ENCODE measurements around the gene AMELY. TPM values are rescaled to one million over a fixed set of nuclear protein-coding genes. Genes with fewer than 3 reads are reported as not detected.

Gene AMELY, protein sequence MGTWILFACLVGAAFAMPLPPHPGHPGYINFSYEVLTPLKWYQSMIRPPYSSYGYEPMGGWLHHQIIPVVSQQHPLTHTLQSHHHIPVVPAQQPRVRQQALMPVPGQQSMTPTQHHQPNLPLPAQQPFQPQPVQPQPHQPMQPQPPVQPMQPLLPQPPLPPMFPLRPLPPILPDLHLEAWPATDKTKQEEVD
- not detected for total RNA-seq
- not detected for total RNA-seq (2013)
- 0 to 0.05 (median 0) reads per million in 29 experiments for total RNA-seq

DNA sequence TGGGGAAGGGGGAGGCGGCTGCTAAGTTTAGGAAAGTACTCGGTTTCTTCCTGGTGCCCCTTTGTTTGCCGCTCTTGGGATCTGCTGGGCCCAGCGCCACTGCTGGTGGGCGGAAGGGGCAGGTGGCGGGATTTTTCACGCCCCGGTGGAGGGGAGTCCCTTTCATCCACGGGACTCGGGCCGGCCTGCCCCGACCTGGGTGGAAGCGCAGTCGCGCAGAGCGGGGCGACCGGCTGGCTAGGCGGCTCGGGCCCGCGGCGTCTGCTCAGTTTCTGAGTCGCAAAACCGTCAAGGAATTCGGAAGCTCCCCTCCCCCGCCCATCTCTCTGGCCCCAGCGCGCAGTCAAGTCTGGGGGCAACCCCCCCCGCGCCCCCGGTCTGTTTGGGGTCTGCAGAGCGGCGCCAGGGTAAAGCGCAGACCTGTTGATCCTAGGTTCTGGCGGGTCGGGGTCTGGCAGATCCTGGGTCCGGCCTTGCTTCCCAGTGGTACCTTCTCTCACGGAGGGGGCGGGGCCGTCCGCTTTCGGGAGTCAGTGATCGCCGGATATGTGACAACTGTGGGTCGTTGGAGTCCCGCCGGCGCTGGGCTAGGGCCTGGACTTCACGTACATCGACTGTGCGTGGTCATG is at the start of gene AMELY:
Gene AMELY (minus strand): TSS at position 500 of the 629 bp plus-strand sequence. CDS start 39,144 bp downstream, outside the sequence.
- Histone ChIP-seq H3K27ac (ENCODE audit: low read length) (no peak within 1 kb of the TSS), H3K4me3 (ENCODE audit: control insufficient read depth in 1 of 2, extremely low read depth in 1 of 2, low read length in 1 of 2) (no peak within 1 kb of the TSS), H3K36me3 (ENCODE audit: control insufficient read depth in 2 of 2, extremely low read depth in 1 of 2, insufficient read depth in 1 of 2, low read length in 1 of 2) (no peaks in the 10 kb centered on the region), H3K9me3 (no peaks in the 10 kb centered on the region), H3K4me1 (ENCODE audit: control insufficient read depth in 1 of 2, extremely low read depth in 1 of 2, insufficient read depth in 2 of 2, low read length in 2 of 2) (no peaks in the 10 kb centered on the region), H3K27me3 (replicated peaks in 1 of 2; ENCODE audit: control insufficient read depth in 2 of 2, extremely low read depth in 1 of 2, insufficient read depth in 2 of 2, low read length in 1 of 2) (peaks cover 0 to 29% of the 10 kb centered on the region in 2 experiments)
- POLR2A ChIA-PET: no interaction called here
- 14% methylated on average over 10 of the region's 52 CpGs for WGBS (ENCODE audit: insufficient coverage)
- Mint-ChIP-seq H3K27me3 (peaks cover 0 to 36% of the 10 kb centered on the region in 2 donors), H3K27ac (no peak within 1 kb of the TSS), H3K4me1 (peaks cover 0 to 11% (median 0%) of the 10 kb centered on the region in 3 donors), H3K9me3 (no peaks in the 10 kb centered on the region), H3K4me3 (no peak within 1 kb of the TSS), H3K36me3 (no peaks in the 10 kb centered on the region)
- DNase-seq (no peak), ATAC-seq (replicated peaks in 1 of 4) (no peak)
- CTCF ChIA-PET: no interaction called here

DNA sequence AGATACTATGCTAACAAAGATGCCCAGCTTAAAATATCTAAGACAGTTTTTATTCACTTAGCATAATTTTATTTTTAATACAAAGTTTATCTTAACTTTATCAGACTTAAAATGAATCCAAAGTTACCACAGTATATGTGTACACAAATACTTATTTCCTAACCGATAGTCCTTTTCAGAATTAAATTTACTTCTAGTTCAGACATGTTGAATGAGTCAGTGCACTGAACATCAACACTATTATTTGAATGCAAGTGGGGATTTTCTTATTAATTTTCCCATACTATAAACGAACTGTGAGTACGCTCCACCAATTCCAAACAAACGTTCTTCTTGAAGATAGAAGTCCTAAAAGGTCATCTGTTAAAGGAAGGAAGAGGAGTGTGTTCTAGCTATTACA is 38.4 kb upstream of the AMELY start:
- no peak overlapping the region for H3K27ac ChIP-seq (ENCODE audit: low read length)
- no peak for DNase-seq
- Mint-ChIP-seq H3K4me1 (no peaks in the 10 kb centered on the region), H3K27me3 (peaks cover 0 to 8% of the 10 kb centered on the region in 2 donors), H3K4me3 (no peak overlapping the region), H3K36me3 (no peaks in the 10 kb centered on the region), H3K27ac (no peak overlapping the region), H3K9me3 (no peaks in the 10 kb centered on the region)
- H3K9me3 ChIP-seq: no peaks in the 10 kb centered on the region
- no peaks in the 10 kb centered on the region for H3K4me1 ChIP-seq (ENCODE audit: control insufficient read depth in 1 of 2, extremely low read depth in 1 of 2, insufficient read depth in 2 of 2, low read length in 2 of 2)
- H3K4me3 ChIP-seq (ENCODE audit: control insufficient read depth in 1 of 2, extremely low read depth in 1 of 2, low read length in 1 of 2): no peak overlapping the region
- ChIA-PET POLR2A (no interaction called here), CTCF (no interaction called here)
- WGBS (ENCODE audit: insufficient coverage): no CpG with 5 or more reads among the region's 4 CpGs
- ATAC-seq (replicated peaks in 1 of 4): no peak
- H3K36me3 ChIP-seq (ENCODE audit: control insufficient read depth in 2 of 2, extremely low read depth in 1 of 2, insufficient read depth in 1 of 2, low read length in 1 of 2): no peaks in the 10 kb centered on the region
- no peaks in the 10 kb centered on the region for H3K27me3 ChIP-seq (replicated peaks in 1 of 2; ENCODE audit: control insufficient read depth in 2 of 2, extremely low read depth in 1 of 2, insufficient read depth in 2 of 2, low read length in 1 of 2)

DNA sequence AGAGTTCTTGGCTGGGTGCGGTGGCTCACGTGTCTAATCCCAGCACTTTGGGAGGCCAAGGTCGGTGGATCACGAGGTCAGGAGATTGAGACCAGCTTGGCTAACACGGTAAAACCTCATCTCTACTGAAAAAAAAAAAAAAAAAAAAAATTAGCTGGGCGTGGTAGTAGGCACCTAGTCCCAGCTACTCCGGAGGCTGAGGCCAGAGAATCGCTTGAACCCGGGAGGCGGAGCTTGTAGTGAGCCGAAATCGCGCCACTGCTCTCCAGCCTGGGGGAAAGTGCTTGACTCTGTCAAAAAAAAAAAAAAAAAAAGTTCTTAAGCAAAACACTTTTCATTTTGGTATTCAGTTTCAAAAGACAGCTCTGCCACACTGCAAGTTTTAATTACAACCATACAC is 36.8 kb upstream of the AMELY start:
- no peak for DNase-seq
- H3K4me3 Mint-ChIP-seq: no peak overlapping the region
- no CpG with 5 or more reads among the region's 13 CpGs for WGBS (ENCODE audit: insufficient coverage)
- Histone ChIP-seq H3K9me3 (no peaks in the 10 kb centered on the region), H3K27me3 (replicated peaks in 1 of 2; ENCODE audit: control insufficient read depth in 2 of 2, extremely low read depth in 1 of 2, insufficient read depth in 2 of 2, low read length in 1 of 2) (no peaks in the 10 kb centered on the region), H3K4me1 (ENCODE audit: control insufficient read depth in 1 of 2, extremely low read depth in 1 of 2, insufficient read depth in 2 of 2, low read length in 2 of 2) (no peaks in the 10 kb centered on the region), H3K27ac (ENCODE audit: low read length) (no peak overlapping the region), H3K4me3 (ENCODE audit: control insufficient read depth in 1 of 2, extremely low read depth in 1 of 2, low read length in 1 of 2) (no peak overlapping the region), H3K36me3 (ENCODE audit: control insufficient read depth in 2 of 2, extremely low read depth in 1 of 2, insufficient read depth in 1 of 2, low read length in 1 of 2) (no peaks in the 10 kb centered on the region)
- ATAC-seq (replicated peaks in 1 of 4): no peak
- no peaks in the 10 kb centered on the region for H3K4me1 Mint-ChIP-seq
- ChIA-PET CTCF (no interaction called here), POLR2A (no interaction called here)
- H3K27ac Mint-ChIP-seq: no peak overlapping the region
- H3K9me3 Mint-ChIP-seq: no peaks in the 10 kb centered on the region
- H3K27me3 Mint-ChIP-seq: peaks cover 0 to 8% of the 10 kb centered on the region in 2 donors
- no peaks in the 10 kb centered on the region for H3K36me3 Mint-ChIP-seq

DNA sequence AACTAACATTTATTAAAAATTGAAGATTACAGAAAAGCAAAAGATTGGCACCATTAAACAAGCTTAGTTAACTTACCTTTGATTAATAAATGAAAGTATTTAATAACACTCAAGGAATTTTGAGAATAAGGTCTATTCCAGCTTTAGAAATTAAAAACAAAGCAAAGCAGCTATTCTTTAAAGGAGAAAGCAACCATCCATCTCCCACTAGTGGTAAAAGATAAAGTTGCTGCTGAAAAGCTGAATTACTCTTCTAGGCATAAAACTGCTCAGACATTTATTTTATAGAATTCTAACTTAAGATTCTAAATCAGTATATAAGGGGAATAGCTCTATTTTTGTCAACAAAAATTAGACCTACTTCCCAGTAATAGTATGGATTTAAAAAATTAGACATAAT is 36.1 kb upstream of the AMELY start:
- Mint-ChIP-seq H3K27ac (no peak overlapping the region), H3K36me3 (no peaks in the 10 kb centered on the region), H3K4me1 (no peaks in the 10 kb centered on the region), H3K9me3 (no peaks in the 10 kb centered on the region), H3K4me3 (no peak overlapping the region), H3K27me3 (peaks cover 0 to 8% of the 10 kb centered on the region in 2 donors)
- ATAC-seq (replicated peaks in 1 of 4) (no peak), DNase-seq (no peak)
- Histone ChIP-seq H3K9me3 (no peaks in the 10 kb centered on the region), H3K27ac (ENCODE audit: low read length) (no peak overlapping the region), H3K4me3 (ENCODE audit: control insufficient read depth in 1 of 2, extremely low read depth in 1 of 2, low read length in 1 of 2) (no peak overlapping the region), H3K27me3 (replicated peaks in 1 of 2; ENCODE audit: control insufficient read depth in 2 of 2, extremely low read depth in 1 of 2, insufficient read depth in 2 of 2, low read length in 1 of 2) (no peaks in the 10 kb centered on the region), H3K36me3 (ENCODE audit: control insufficient read depth in 2 of 2, extremely low read depth in 1 of 2, insufficient read depth in 1 of 2, low read length in 1 of 2) (no peaks in the 10 kb centered on the region), H3K4me1 (ENCODE audit: control insufficient read depth in 1 of 2, extremely low read depth in 1 of 2, insufficient read depth in 2 of 2, low read length in 2 of 2) (no peaks in the 10 kb centered on the region)
- POLR2A ChIA-PET: no interaction called here
- CTCF ChIA-PET: no interaction called here

DNA sequence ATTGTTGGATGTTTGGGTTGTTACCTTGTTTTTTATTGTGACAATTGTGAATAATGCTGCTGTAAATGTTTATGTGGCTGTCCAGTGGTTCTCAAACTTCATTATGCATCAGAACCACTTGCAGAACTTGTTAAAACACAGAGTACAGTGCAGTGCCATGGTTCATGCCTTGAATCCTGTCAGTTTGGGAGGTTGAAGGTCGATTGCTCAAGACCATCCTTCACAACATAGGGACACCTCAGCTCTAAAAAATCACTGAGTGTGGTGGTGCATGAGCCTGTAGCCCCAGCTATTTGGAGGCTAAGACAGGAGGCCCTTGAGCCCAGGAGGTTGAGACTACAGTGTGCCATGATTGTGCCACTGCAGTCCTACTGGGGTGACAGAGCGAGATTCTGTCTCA is 23.9 kb upstream of the AMELY start:
- ATAC-seq (replicated peaks in 1 of 4) (no peak), DNase-seq (no peak)
- no peaks in the 10 kb centered on the region for H3K27me3 ChIP-seq (replicated peaks in 1 of 2; ENCODE audit: control insufficient read depth in 2 of 2, extremely low read depth in 1 of 2, insufficient read depth in 2 of 2, low read length in 1 of 2)
- no peak overlapping the region for H3K4me3 ChIP-seq (ENCODE audit: control insufficient read depth in 1 of 2, extremely low read depth in 1 of 2, low read length in 1 of 2)
- H3K36me3 ChIP-seq (ENCODE audit: control insufficient read depth in 2 of 2, extremely low read depth in 1 of 2, insufficient read depth in 1 of 2, low read length in 1 of 2): no peaks in the 10 kb centered on the region
- no CpG with 5 or more reads among the region's 2 CpGs for WGBS (ENCODE audit: insufficient coverage)
- H3K4me1 Mint-ChIP-seq: no peaks in the 10 kb centered on the region
- no peak overlapping the region for H3K4me3 Mint-ChIP-seq
- no peaks in the 10 kb centered on the region for H3K4me1 ChIP-seq (ENCODE audit: control insufficient read depth in 1 of 2, extremely low read depth in 1 of 2, insufficient read depth in 2 of 2, low read length in 2 of 2)
- CTCF ChIA-PET: no interaction called here
- no peaks in the 10 kb centered on the region for H3K9me3 ChIP-seq
- H3K27ac ChIP-seq (ENCODE audit: low read length): no peak overlapping the region
- H3K36me3 Mint-ChIP-seq: no peaks in the 10 kb centered on the region
- POLR2A ChIA-PET: no interaction called here
- H3K27ac Mint-ChIP-seq: no peak overlapping the region
- H3K9me3 Mint-ChIP-seq: no peaks in the 10 kb centered on the region
- H3K27me3 Mint-ChIP-seq: no peaks in the 10 kb centered on the region

DNA sequence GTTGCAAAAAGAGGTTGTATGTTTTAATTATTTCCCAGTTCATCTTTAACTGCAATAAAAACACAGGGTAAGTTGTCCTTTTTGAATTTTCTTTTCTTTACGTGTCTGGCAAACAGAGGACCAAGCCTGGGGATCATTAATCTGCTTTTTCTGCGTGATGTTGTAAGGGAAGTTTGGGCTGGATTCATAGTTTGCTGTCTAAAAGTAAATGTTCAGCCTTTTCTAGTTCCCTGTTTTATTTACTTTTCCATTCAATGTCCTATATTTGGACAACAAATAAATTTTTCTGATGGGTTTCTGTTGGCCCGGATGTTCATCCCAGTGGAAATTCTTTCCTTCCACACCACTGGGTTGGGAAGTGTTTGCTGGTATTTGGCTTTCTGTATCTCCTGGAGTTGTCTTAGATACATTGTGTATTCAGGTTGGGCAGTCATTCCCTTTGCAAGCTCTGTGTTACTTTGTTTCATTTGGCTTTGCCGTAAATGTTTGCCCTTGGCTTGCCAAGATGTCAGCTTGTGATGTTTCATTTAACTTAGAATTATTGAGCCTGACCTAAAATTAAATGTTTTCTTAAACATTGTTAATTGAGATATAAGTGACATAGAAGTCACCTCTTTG is 20.3 kb upstream of the AMELY start:
- ATAC-seq (replicated peaks in 1 of 4): no peak
- no peak overlapping the region for H3K4me3 Mint-ChIP-seq
- ChIA-PET POLR2A (no interaction called here), CTCF (no interaction called here)
- H3K36me3 Mint-ChIP-seq: no peaks in the 10 kb centered on the region
- WGBS (ENCODE audit: insufficient coverage): no CpG with 5 or more reads among the region's 4 CpGs
- H3K27ac ChIP-seq (ENCODE audit: low read length): no peak overlapping the region
- no peaks in the 10 kb centered on the region for H3K9me3 Mint-ChIP-seq
- H3K9me3 ChIP-seq: no peaks in the 10 kb centered on the region
- H3K27me3 ChIP-seq (replicated peaks in 1 of 2; ENCODE audit: control insufficient read depth in 2 of 2, extremely low read depth in 1 of 2, insufficient read depth in 2 of 2, low read length in 1 of 2): no peaks in the 10 kb centered on the region
- H3K4me3 ChIP-seq (ENCODE audit: control insufficient read depth in 1 of 2, extremely low read depth in 1 of 2, low read length in 1 of 2): no peak overlapping the region
- DNase-seq: no peak
- H3K27ac Mint-ChIP-seq: no peak overlapping the region
- no peaks in the 10 kb centered on the region for H3K4me1 ChIP-seq (ENCODE audit: control insufficient read depth in 1 of 2, extremely low read depth in 1 of 2, insufficient read depth in 2 of 2, low read length in 2 of 2)
- no peaks in the 10 kb centered on the region for H3K36me3 ChIP-seq (ENCODE audit: control insufficient read depth in 2 of 2, extremely low read depth in 1 of 2, insufficient read depth in 1 of 2, low read length in 1 of 2)
- no peaks in the 10 kb centered on the region for H3K4me1 Mint-ChIP-seq
- no peaks in the 10 kb centered on the region for H3K27me3 Mint-ChIP-seq
